CD4-positive, alpha-beta memory T cell (primary cell): ENCODE data around the gene TPRG1. TPM values are rescaled to one million over a fixed set of nuclear protein-coding genes. Genes with fewer than 3 reads are reported as not detected.

Experiments
- CTCF ChIA-PET: fragments of 350-600 bp; sonication (Branson Sonifier 250); formaldehyde crosslinking; loops from one replicate; lab custom pipeline; 2021; ENCODE audit warnings: inconsistent platforms; ENCODE audit not compliant: partially characterized antibody; lab: Charles Lee
- POLR2A ChIA-PET: fragments of 350-600 bp; sonication (Branson Sonifier 250); formaldehyde crosslinking; loops from one replicate; lab custom pipeline; 2021; ENCODE audit not compliant: partially characterized antibody; lab: Charles Lee
- DNase-seq, 5 donors: peaks; one replicate each; pipeline versions ENCODE4 v3.0.0 to v3.0.0-alpha.2; 2020 to 2022; ENCODE audit warnings: mixed read lengths in 1 of 5
- H3K27ac ChIP-seq: one replicate; pipeline ENCODE4 v1.7.0; 2013; ENCODE audit warnings: low read depth, low read length
- H3K27me3 ChIP-seq: 2 replicates; pipeline ENCODE4 v1.7.0; 2013; ENCODE audit warnings: mild to moderate bottlenecking, low read length, moderate library complexity; ENCODE audit not compliant: insufficient read depth
- H3K36me3 ChIP-seq: 2 replicates; pipeline ENCODE4 v1.7.0; 2013; ENCODE audit warnings: mild to moderate bottlenecking, low read length, moderate library complexity; ENCODE audit not compliant: insufficient read depth
- H3K4me1 ChIP-seq: 2 replicates; pipeline ENCODE4 v1.7.0; 2013; ENCODE audit warnings: mild to moderate bottlenecking, low read length, moderate library complexity; ENCODE audit not compliant: insufficient read depth
- H3K4me3 ChIP-seq, 2 donors: one replicate each; pipeline ENCODE4 v1.7.0; 2013; ENCODE audit warnings: low read length in 2 of 2, mild to moderate bottlenecking in 1 of 2
- H3K9me3 ChIP-seq, 2 donors: one replicate each; pipeline ENCODE4 v1.7.0; 2013; ENCODE audit warnings: low read length in 2 of 2, control low read depth in 1 of 2; ENCODE audit not compliant: control insufficient read depth in 1 of 2
- H3K27ac Mint-ChIP-seq, 7 donors: one replicate each; pipeline ENCODE4 v1.8.0; 2020 to 2021; ENCODE audit warnings: mixed read lengths in 7 of 7, mild to moderate bottlenecking in 6 of 7, inconsistent platforms in 3 of 7, moderate library complexity in 3 of 7
- H3K27me3 Mint-ChIP-seq, 2 donors: one replicate each; pipeline ENCODE4 v1.8.0; 2020 to 2021; ENCODE audit warnings: mixed read lengths in 2 of 2
- H3K36me3 Mint-ChIP-seq, 2 donors: one replicate each; pipeline ENCODE4 v1.8.0; 2020 to 2021; ENCODE audit warnings: mixed read lengths in 2 of 2, inconsistent platforms in 1 of 2, mild to moderate bottlenecking in 1 of 2
- H3K4me1 Mint-ChIP-seq, 4 donors: one replicate each; pipeline ENCODE4 v1.8.0; 2020 to 2021; ENCODE audit warnings: mixed read lengths in 4 of 4, mild to moderate bottlenecking in 1 of 4
- H3K4me3 Mint-ChIP-seq, 8 donors: one replicate each; pipeline ENCODE4 v1.8.0; 2020 to 2021; ENCODE audit warnings: mixed read lengths in 8 of 8, mild to moderate bottlenecking in 7 of 8, moderate library complexity in 6 of 8, inconsistent platforms in 3 of 8
- H3K9me3 Mint-ChIP-seq, 8 donors: one replicate each; pipeline ENCODE4 v1.8.0; 2020 to 2021; ENCODE audit warnings: mixed read lengths in 8 of 8, mild to moderate bottlenecking in 5 of 8, inconsistent platforms in 3 of 8, moderate library complexity in 1 of 8
- intact Hi-C: fragments of 100-400 bp; cut with micrococcal nuclease; formaldehyde crosslinking; loops from one replicate; pipeline ENCODE4 v1.15.1; 2023
- polyA plus RNA-seq, 2 donors: library from polyadenylated mRNA; unstranded; fragments of 300-500 nt; fragmentation: Illumina TruSeq; gene quantifications; one replicate each; pipeline ENCODE4 v1.2.3, GENCODE V29; 2021
- total RNA-seq, 2 experiments: library from RNA; stranded (reverse); gene quantifications; one replicate each; pipeline ENCODE4 v1.2.3, GENCODE V29; 2021

The TPRG1 gene
- total RNA-seq (10 to 100 TPM; 52.5 to 61.4 TPM), polyA plus RNA-seq (10 to 100 TPM in 1 of 2 donors, 1 to 10 TPM in 1; 8.2 to 11.0 TPM)

DNA sequence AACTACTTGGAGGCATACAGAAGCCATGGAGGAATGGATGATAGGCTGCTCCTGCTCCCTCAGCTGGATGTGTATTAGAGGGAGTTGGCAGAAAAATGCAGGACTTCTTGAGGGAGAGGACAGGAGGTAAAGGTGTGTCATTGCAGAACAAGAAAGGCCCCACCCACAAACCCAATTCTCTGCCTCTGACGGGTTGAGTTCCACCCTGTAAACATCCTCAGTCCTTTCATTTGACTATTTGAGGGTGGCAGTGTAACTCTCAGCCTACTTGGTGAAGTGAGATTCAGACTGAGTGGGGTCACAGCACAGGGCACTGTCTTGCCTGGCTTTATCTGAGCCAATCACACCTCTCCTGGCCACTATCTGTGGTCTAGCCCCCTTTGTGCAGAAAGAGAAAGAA, at the start of gene TPRG1:
Gene TPRG1 (plus strand): TSS at position 265 of the 400 bp plus-strand sequence. CDS start 35,414 bp downstream, outside the sequence.
- Histone ChIP-seq H3K4me1 (no peaks in the 10 kb centered on the region), H3K27ac (no peak within 1 kb of the TSS), H3K9me3 (no peaks in the 10 kb centered on the region), H3K36me3 (no peaks in the 10 kb centered on the region), H3K27me3 (no peaks in the 10 kb centered on the region), H3K4me3 (no peak within 1 kb of the TSS)
- DNase-seq: no peak
- ChIA-PET CTCF (no interaction called here), POLR2A (no interaction called here)
- H3K4me3 Mint-ChIP-seq: no peak within 1 kb of the TSS
- H3K27ac Mint-ChIP-seq: peak within 1 kb of the TSS in 1 of 7 donors; percentile 14
- intact Hi-C loops: no loop called here
- no peaks in the 10 kb centered on the region for H3K9me3 Mint-ChIP-seq
- H3K36me3 Mint-ChIP-seq: no peaks in the 10 kb centered on the region
- H3K27me3 Mint-ChIP-seq: no peaks in the 10 kb centered on the region
- peaks cover 0 to 12% (median 5%) of the 10 kb centered on the region in 4 donors for H3K4me1 Mint-ChIP-seq

DNA sequence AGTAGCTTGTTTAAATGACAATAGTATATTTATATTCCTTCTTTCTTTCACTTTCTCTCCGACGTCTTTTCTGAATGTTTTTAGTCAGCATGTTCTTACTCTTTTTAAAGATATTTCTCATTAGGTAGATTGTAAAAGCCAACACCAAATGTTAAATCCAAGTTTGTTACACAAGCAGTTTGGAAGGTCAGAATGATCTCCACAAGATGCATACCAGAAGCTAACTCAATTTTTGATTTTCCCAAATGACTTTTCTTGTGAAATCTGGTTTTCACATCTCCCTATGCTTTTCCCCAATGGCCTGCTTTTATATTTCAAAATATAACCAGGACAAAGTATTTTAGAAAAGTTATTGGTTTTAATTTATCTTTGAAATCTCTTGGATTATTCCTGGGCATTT, 49.7 kb upstream of the TPRG1 start:
- Histone ChIP-seq H3K27ac (peak overlapping the region; percentile 40), H3K4me1 (peaks cover 45% of the 10 kb centered on the region), H3K36me3 (no peaks in the 10 kb centered on the region), H3K4me3 (peak overlapping the region; percentile 2 to 27), H3K9me3 (no peaks in the 10 kb centered on the region), H3K27me3 (no peaks in the 10 kb centered on the region)
- H3K27me3 Mint-ChIP-seq: no peaks in the 10 kb centered on the region
- peaks cover 14 to 15% of the 10 kb centered on the region in 2 donors for H3K36me3 Mint-ChIP-seq
- intact Hi-C loops: no loop called here
- POLR2A ChIA-PET: interaction anchor here (0.8 to 8.7 kb wide), 8 partner anchors 8 to 1381 kb away, joined by 3 to 206 read pairs (median 11); partner anchors contain the start of gene BCL6
- peak overlapping the region in 6 of 7 donors; percentile 62 to 93 (median 88) for H3K27ac Mint-ChIP-seq
- peaks cover 0 to 18% (median 12%) of the 10 kb centered on the region in 8 donors for H3K9me3 Mint-ChIP-seq
- peaks cover 15 to 61% (median 34%) of the 10 kb centered on the region in 4 donors for H3K4me1 Mint-ChIP-seq
- peak overlapping the region; percentile 73 to 85 (median 78) for H3K4me3 Mint-ChIP-seq
- DNase-seq: no peak
- CTCF ChIA-PET: interaction anchor here (0.7 to 7.6 kb wide), 10 partner anchors 10 to 1383 kb away, joined by 3 to 78 read pairs (median 7); partner anchors contain the start of gene BCL6

DNA sequence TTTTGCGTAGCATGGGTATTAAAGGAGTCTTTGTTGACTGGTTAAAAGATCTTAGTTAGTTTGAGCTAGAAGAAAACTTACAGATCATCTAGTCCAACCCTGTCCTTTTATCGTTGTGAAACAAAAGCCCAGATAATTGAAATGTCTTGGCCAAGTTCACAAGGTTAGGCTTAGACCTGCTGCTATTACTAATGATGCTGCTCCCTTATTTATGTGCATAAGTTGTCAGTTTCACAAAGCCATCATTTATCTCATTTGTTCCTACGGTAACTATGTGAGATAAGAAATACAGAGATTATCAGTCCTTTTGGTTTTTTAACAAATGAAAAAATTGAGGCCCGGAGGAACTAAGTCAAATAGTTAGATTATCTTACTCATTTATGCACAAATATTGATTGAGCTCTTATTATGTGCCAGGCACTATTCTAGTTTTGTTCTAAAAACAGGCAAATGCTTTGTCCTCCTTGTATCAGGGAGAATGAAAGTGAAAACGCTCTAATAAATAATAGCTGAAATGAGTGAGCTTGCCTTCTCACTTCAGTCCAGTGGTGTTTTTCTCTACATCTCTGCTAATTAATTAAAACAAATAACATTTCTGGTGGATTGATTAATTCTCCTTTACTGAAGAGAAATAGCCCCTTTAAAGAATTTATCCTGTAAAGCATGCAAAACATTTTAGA, 49.1 kb upstream of the TPRG1 start:
- POLR2A ChIA-PET: interaction anchor here (0.8 to 8.7 kb wide), 9 partner anchors 7 to 1384 kb away, joined by 3 to 206 read pairs (median 8); partner anchors contain the start of gene BCL6

DNA sequence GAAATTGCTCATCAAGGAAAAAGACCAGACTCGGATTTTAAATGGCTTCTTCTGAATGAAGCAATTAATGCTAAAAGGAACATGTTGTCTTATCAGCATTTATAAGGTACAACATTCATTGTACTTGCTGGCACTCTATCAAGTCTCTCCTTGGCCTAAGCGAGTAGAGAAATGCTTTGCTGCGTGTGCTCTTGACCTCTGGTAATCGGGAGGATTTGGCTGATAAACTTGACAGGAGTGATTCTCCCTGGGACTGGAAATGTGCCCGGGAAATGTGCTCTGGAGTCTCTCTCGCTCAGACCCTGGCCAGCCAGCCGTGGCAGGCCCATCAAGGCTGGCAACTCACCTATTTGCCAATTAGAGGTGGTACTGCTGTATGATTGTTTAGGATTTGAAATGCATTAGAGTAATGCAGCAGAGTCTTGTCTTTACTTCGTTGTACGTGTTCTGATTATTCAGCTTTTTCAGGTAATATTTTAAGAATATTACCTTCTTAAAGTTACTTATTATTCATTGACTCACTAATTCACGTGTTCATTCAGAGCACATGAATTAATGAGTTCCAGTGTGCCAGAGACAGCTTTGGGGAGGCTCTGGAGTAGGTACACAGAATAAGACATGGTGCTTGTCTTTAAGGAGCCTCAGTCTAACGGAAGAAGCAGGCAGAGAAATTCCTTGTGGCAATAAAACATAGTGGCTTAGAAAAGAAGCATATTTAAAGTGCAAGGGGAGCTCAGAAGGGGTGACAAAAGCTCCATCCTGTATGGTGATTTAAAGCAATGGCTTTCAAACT, 48.0 kb upstream of the TPRG1 start:
- H3K4me1 ChIP-seq: peaks cover 45% of the 10 kb centered on the region
- ChIA-PET POLR2A (interaction anchor here (1.4 to 8.7 kb wide), 7 partner anchors 14 to 1385 kb away, joined by 4 to 206 read pairs (median 14); partner anchors contain the start of gene BCL6), CTCF (interaction anchor here (1.0 to 7.6 kb wide), 6 partner anchors 8 to 1384 kb away, joined by 3 to 78 read pairs (median 19); no protein-coding TSS in a partner anchor)
- H3K4me1 Mint-ChIP-seq: peaks cover 16 to 66% (median 34%) of the 10 kb centered on the region in 4 donors
- H3K9me3 Mint-ChIP-seq: peaks cover 0 to 12% (median 8%) of the 10 kb centered on the region in 8 donors
- H3K4me3 ChIP-seq: no peak overlapping the region
- no peak overlapping the region for H3K27ac ChIP-seq
- peak overlapping the region in 6 of 8 donors; percentile 73 to 85 (median 78) for H3K4me3 Mint-ChIP-seq
- no peaks in the 10 kb centered on the region for H3K36me3 ChIP-seq
- peaks cover 11% of the 10 kb centered on the region in 2 donors for H3K36me3 Mint-ChIP-seq
- intact Hi-C loops: no loop called here
- peak overlapping the region in 5 of 7 donors; percentile 7 to 93 (median 72) for H3K27ac Mint-ChIP-seq
- no peak for DNase-seq
- H3K27me3 ChIP-seq: no peaks in the 10 kb centered on the region
- H3K27me3 Mint-ChIP-seq: no peaks in the 10 kb centered on the region
- no peaks in the 10 kb centered on the region for H3K9me3 ChIP-seq

More for the DNA sequence above, 49.1 kb upstream of the TPRG1 start:
- no peaks in the 10 kb centered on the region for H3K27me3 Mint-ChIP-seq
- peaks cover 15 to 66% (median 34%) of the 10 kb centered on the region in 4 donors for H3K4me1 Mint-ChIP-seq
- peaks cover 15 to 16% of the 10 kb centered on the region in 2 donors for H3K36me3 Mint-ChIP-seq
- no peaks in the 10 kb centered on the region for H3K36me3 ChIP-seq
- CTCF ChIA-PET: interaction anchor here (0.7 to 7.6 kb wide), 9 partner anchors 10 to 1383 kb away, joined by 3 to 78 read pairs (median 9); partner anchors contain the start of gene BCL6
- peak overlapping the region; percentile 2 to 27 for H3K4me3 ChIP-seq
- H3K9me3 ChIP-seq: no peaks in the 10 kb centered on the region
- H3K27ac ChIP-seq: peak overlapping the region; percentile 40
- peaks cover 0 to 18% (median 12%) of the 10 kb centered on the region in 8 donors for H3K9me3 Mint-ChIP-seq
- H3K27me3 ChIP-seq: no peaks in the 10 kb centered on the region
- intact Hi-C loops: no loop called here
- peaks cover 45% of the 10 kb centered on the region for H3K4me1 ChIP-seq
- peak overlapping the region in 6 of 7 donors; percentile 62 to 93 (median 88) for H3K27ac Mint-ChIP-seq
- DNase-seq: no peak
- H3K4me3 Mint-ChIP-seq: peak overlapping the region; percentile 55 to 85 (median 78)

DNA sequence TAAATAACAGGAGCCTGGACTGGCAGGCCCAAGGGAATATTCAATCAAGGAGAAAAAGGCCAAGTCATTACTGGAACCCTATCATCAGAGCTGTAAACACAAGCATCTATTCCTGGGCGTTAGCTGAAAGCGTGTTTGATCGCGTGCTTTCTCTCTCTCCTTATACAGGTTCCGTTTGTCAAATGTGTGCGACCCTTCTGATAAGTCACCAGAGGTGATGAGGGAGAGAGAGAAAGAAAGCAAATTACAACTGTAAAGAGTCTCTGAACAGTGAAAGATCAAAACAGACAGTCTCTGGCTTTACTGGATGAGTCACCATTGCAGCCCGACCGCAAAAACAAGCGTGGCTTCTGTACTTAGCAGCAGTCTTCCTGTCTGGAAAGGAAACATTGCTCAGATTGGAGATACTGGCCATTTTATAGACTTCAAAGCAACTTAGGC, 39.5 kb upstream of the TPRG1 start:
- no peaks in the 10 kb centered on the region for H3K9me3 ChIP-seq
- Mint-ChIP-seq H3K4me1 (peaks cover 25 to 51% (median 39%) of the 10 kb centered on the region in 4 donors), H3K27me3 (no peaks in the 10 kb centered on the region), H3K36me3 (peaks cover 14 to 16% of the 10 kb centered on the region in 2 donors), H3K9me3 (peaks cover 0 to 4% (median 0%) of the 10 kb centered on the region in 8 donors), H3K4me3 (peak overlapping the region; percentile 64 to 91 (median 78)), H3K27ac (peak overlapping the region; percentile 87 to 98 (median 94))
- H3K27ac ChIP-seq: peak overlapping the region; percentile 62
- H3K36me3 ChIP-seq: no peaks in the 10 kb centered on the region
- ChIA-PET CTCF (interaction anchor here (1.3 to 17.5 kb wide), 9 partner anchors 10 to 1394 kb away, joined by 3 to 391 read pairs (median 15); no protein-coding TSS in a partner anchor), POLR2A (interaction anchor here (0.6 to 14.5 kb wide), 19 partner anchors 8 to 1993 kb away, joined by 3 to 206 read pairs (median 5); partner anchors contain the start of genes BCL6 and RPL39L)
- DNase-seq: peak; percentile 70 to 93 (median 77)
- H3K27me3 ChIP-seq: no peaks in the 10 kb centered on the region
- peak overlapping the region in 1 of 2 donors; percentile 5 for H3K4me3 ChIP-seq
- intact Hi-C loops: loop anchor here (1.0 to 10.0 kb wide), 5 partner anchors 11 to 1392 kb away; partner anchors contain the start of gene LPP
- peaks cover 30% of the 10 kb centered on the region for H3K4me1 ChIP-seq

GRCh38 chr3:189132839-189133238, 38.9 kb upstream of the TPRG1 start:
- POLR2A ChIA-PET: interaction anchor here (1.0 to 14.5 kb wide), 14 partner anchors 9 to 1394 kb away, joined by 3 to 206 read pairs (median 10); partner anchors contain the start of gene BCL6
- no peak overlapping the region for H3K4me3 ChIP-seq
- CTCF ChIA-PET: interaction anchor here (1.3 to 17.5 kb wide), 9 partner anchors 11 to 1394 kb away, joined by 3 to 391 read pairs (median 15); no protein-coding TSS in a partner anchor
- intact Hi-C loops: loop anchor here (1.0 to 10.0 kb wide), 5 partner anchors 12 to 1393 kb away; partner anchors contain the start of gene LPP
- Mint-ChIP-seq H3K4me1 (peaks cover 25 to 50% (median 39%) of the 10 kb centered on the region in 4 donors), H3K36me3 (peaks cover 13 to 14% of the 10 kb centered on the region in 2 donors), H3K27ac (peak overlapping the region; percentile 87 to 98 (median 94)), H3K4me3 (peak overlapping the region; percentile 1 to 91 (median 72)), H3K27me3 (no peaks in the 10 kb centered on the region), H3K9me3 (peaks cover 0 to 4% (median 0%) of the 10 kb centered on the region in 8 donors)
- H3K9me3 ChIP-seq: no peaks in the 10 kb centered on the region
- peak overlapping the region; percentile 62 for H3K27ac ChIP-seq
- no peaks in the 10 kb centered on the region for H3K36me3 ChIP-seq
- H3K4me1 ChIP-seq: peaks cover 30% of the 10 kb centered on the region
- no peaks in the 10 kb centered on the region for H3K27me3 ChIP-seq
- DNase-seq: no peak
